MM.1S (cell line): ENCODE results near the gene ELP4.

Source experiments
- DNase-seq: peaks from one replicate; pipeline ENCODE4 v3.0.0-alpha.2; 2015
- H2AFZ ChIP-seq: fragments of 300-600 bp; sonication (generic); 2 replicates; pipeline ENCODE4 v1.6.0; 2016; ENCODE audit warnings: antibody characterized with exemption, low read length
- H3F3A ChIP-seq: fragments of 300-600 bp; sonication (generic); 2 replicates; pipeline ENCODE4 v1.6.1; 2016; ENCODE audit warnings: mild to moderate bottlenecking, antibody characterized with exemption, low read length, moderate library complexity, mixed read lengths; ENCODE audit not compliant: insufficient read depth
- H3K27ac ChIP-seq: fragments of 300-600 bp; sonication (generic); 2 replicates; pipeline ENCODE4 v1.5.1; 2016; ENCODE audit warnings: mild to moderate bottlenecking, low read length
- H3K27me3 ChIP-seq: fragments of 300-600 bp; sonication (generic); replicated peaks from 2 replicates; pipeline ENCODE4 v1.6.0; 2016; ENCODE audit warnings: low read length; ENCODE audit not compliant: insufficient read depth
- H3K36me3 ChIP-seq: fragments of 300-600 bp; sonication (generic); replicated peaks from 2 replicates; pipeline ENCODE4 v1.6.1; 2016; ENCODE audit warnings: mild to moderate bottlenecking, low read length, mixed read lengths; ENCODE audit not compliant: insufficient read depth
- H3K4me1 ChIP-seq: fragments of 300-600 bp; sonication (generic); 2 replicates; pipeline ENCODE4 v1.6.1; 2016; ENCODE audit warnings: low read length, mixed read lengths
- H3K4me2 ChIP-seq: fragments of 300-600 bp; sonication (generic); 2 replicates; pipeline ENCODE4 v1.6.0; 2016; ENCODE audit warnings: low read depth, low read length
- H3K4me3 ChIP-seq: fragments of 300-600 bp; sonication (generic); 2 replicates; pipeline ENCODE4 v1.5.1; 2016; ENCODE audit warnings: low read length, mixed read lengths
- H3K79me2 ChIP-seq: fragments of 300-600 bp; sonication (generic); 2 replicates; pipeline ENCODE4 v1.6.1; 2016; ENCODE audit warnings: mixed run types, low read length, mixed read lengths
- H3K9ac ChIP-seq: fragments of 300-600 bp; sonication (generic); 2 replicates; pipeline ENCODE4 v1.6.1; 2016; ENCODE audit warnings: low read length, mixed read lengths
- H3K9me2 ChIP-seq: fragments of 300-600 bp; sonication (generic); replicated peaks from 2 replicates; pipeline ENCODE4 v1.6.1; 2016; ENCODE audit warnings: mild to moderate bottlenecking, low read length, mixed read lengths; ENCODE audit not compliant: insufficient read depth
- H3K9me3 ChIP-seq: fragments of 300-600 bp; sonication (generic); replicated peaks from 2 replicates; pipeline ENCODE4 v1.6.1; 2016; ENCODE audit warnings: mild to moderate bottlenecking, low read length, mixed read lengths; ENCODE audit not compliant: insufficient read depth
- H4K20me1 ChIP-seq: fragments of 300-600 bp; sonication (generic); 2 replicates; pipeline ENCODE4 v1.6.1; 2016; ENCODE audit warnings: mild to moderate bottlenecking, low read length, moderate library complexity, mixed read lengths; ENCODE audit not compliant: insufficient read depth
- CTCF ChIP-seq: fragments of 300-600 bp; sonication (generic); IDR thresholded peaks from 2 replicates; pipeline ENCODE4 v1.5.1; 2016; ENCODE audit warnings: antibody characterized with exemption, low read length, mixed read lengths
- EZH2 ChIP-seq: fragments of 300-600 bp; sonication (generic); optimal IDR thresholded peaks from 2 replicates; pipeline ENCODE3; 2017; ENCODE audit warnings: low read depth, mild to moderate bottlenecking, antibody characterized with exemption, low read length, mixed read lengths
- EZH2phosphoT487 ChIP-seq: fragments of 300-600 bp; sonication (generic); IDR thresholded peaks from 2 replicates; pipeline ENCODE4 v1.6.1; 2018; ENCODE audit warnings: antibody characterized with exemption, low read length

The ELP4 gene

GRCh38 chr11:31509429-31510345 is at the start of gene ELP4, which contains the start of gene IMMP1L:
TSS of gene ELP4 (plus strand) at chr11:31509767. CDS start at chr11:31509785, 18 bp downstream.
TSS of gene IMMP1L (minus strand) at chr11:31509622. CDS start at chr11:31463276, 46,346 bp downstream.
- TF ChIP-seq EZH2phosphoT487 = no peak
- TF ChIP-seq CTCF = no peak
- no peak for TF ChIP-seq EZH2
- no peaks in the 10 kb centered on the region for H3K9me2 ChIP-seq
- no peaks in the 10 kb centered on the region for H3K9me3 ChIP-seq
- peak within 1 kb of the TSS; percentile 88 for H3K4me3 ChIP-seq
- DNase-seq = peak; percentile 98
- H3K27ac ChIP-seq = peak within 1 kb of the TSS; percentile 46; the same call in 1 of the 2 replicates
- peak within 1 kb of the TSS; percentile 85 for H3K9ac ChIP-seq
- peak within 1 kb of the TSS; percentile 83 for H3K4me2 ChIP-seq
- H3F3A ChIP-seq = no peaks in the 10 kb centered on the region
- no peaks in the 10 kb centered on the region for H3K27me3 ChIP-seq
- H3K79me2 ChIP-seq = peaks cover 65% of the 10 kb centered on the region
- H2AFZ ChIP-seq = peak within 1 kb of the TSS; percentile 97
- no peaks in the 10 kb centered on the region for H3K36me3 ChIP-seq
- H4K20me1 ChIP-seq = no peaks in the 10 kb centered on the region
- peaks cover 4% of the 10 kb centered on the region for H3K4me1 ChIP-seq

GRCh38 chr11:31464436-31464835 is 45.1 kb upstream of the ELP4 start:
- Histone ChIP-seq H3K4me1 (no peaks in the 10 kb centered on the region), H3K27me3 (no peaks in the 10 kb centered on the region), H4K20me1 (no peaks in the 10 kb centered on the region), H3F3A (no peaks in the 10 kb centered on the region), H3K27ac (no peak overlapping the region), H3K9me3 (no peaks in the 10 kb centered on the region), H3K4me2 (no peak overlapping the region), H3K36me3 (no peaks in the 10 kb centered on the region), H2AFZ (no peak overlapping the region), H3K4me3 (no peak overlapping the region), H3K9me2 (no peaks in the 10 kb centered on the region), H3K9ac (no peak overlapping the region), H3K79me2 (no peaks in the 10 kb centered on the region)
- DNase-seq = no peak
- no peak for TF ChIP-seq EZH2
- TF ChIP-seq CTCF = no peak
- no peak for TF ChIP-seq EZH2phosphoT487

- no peak overlapping the region for H3K4me3 ChIP-seq
- no peaks in the 10 kb centered on the region for H3K27me3 ChIP-seq
- H3K9me2 ChIP-seq = no peaks in the 10 kb centered on the region
- no peak for DNase-seq
- H3K9me3 ChIP-seq = no peaks in the 10 kb centered on the region
- TF ChIP-seq EZH2phosphoT487 (no peak), CTCF (no peak), EZH2 (no peak)
- no peak overlapping the region for H3K27ac ChIP-seq
- H2AFZ ChIP-seq = no peak overlapping the region
- no peaks in the 10 kb centered on the region for H4K20me1 ChIP-seq
- no peaks in the 10 kb centered on the region for H3K4me1 ChIP-seq
- H3K79me2 ChIP-seq = no peaks in the 10 kb centered on the region
- H3K36me3 ChIP-seq = no peaks in the 10 kb centered on the region
- H3K4me2 ChIP-seq = no peak overlapping the region
- H3K9ac ChIP-seq = no peak overlapping the region
- no peaks in the 10 kb centered on the region for H3F3A ChIP-seq
Observed at GRCh38 chr11:31474083-31474482, 35.5 kb upstream of the ELP4 start.
